A549 (cell line): ENCODE results near the gene ZNF438.

Source experiments
- BCL3 ChIP-seq: fragments of >200 bp; sonication (Bioruptor Twin); formaldehyde crosslinking; IDR thresholded peaks from 3 replicates; pipeline ENCODE4 v1.6.1; 2016
- CTCF ChIP-seq: fragments of >200 bp; sonication (Bioruptor Twin); formaldehyde crosslinking; IDR thresholded peaks from 3 replicates; pipeline ENCODE4 v1.5.1; 2016
- MAFK ChIP-seq: fragments of 450-650 bp; IDR thresholded peaks from 2 replicates; pipeline ENCODE4 v1.6.1; 2014; ENCODE audit not compliant: partially characterized antibody
- MAZ ChIP-seq: fragments of 150-350 bp; IDR thresholded peaks from 2 replicates; pipeline ENCODE4 v1.6.1; 2014; ENCODE audit warnings: antibody characterized with exemption, low read depth, low read length, borderline replicate concordance
- POLR2A ChIP-seq: IDR thresholded peaks from 2 replicates; pipeline ENCODE4 v1.6.1; 2012; ENCODE audit warnings: mild to moderate bottlenecking, low read length
- POLR2AphosphoS2 ChIP-seq: conservative IDR thresholded peaks from 2 replicates; pipeline ENCODE4 v1.6.1; 2012; ENCODE audit warnings: low read length, improper control_type of control experiment, inconsistent platforms
- REST ChIP-seq: fragments of 200-600 bp; sonication (generic); IDR thresholded peaks from 2 replicates; pipeline ENCODE4 v1.6.1; 2016; ENCODE audit warnings: antibody characterized with exemption, mild to moderate bottlenecking, moderate library complexity
- RFX5 ChIP-seq: fragments of 450-650 bp; IDR thresholded peaks from 2 replicates; pipeline ENCODE4 v1.7.1; 2014; ENCODE audit warnings: antibody characterized with exemption, mild to moderate bottlenecking, moderate library complexity

- TF ChIP-seq CTCF (no peak), MAFK (no peak), REST (no peak), POLR2A (no peak), MAZ (no peak), BCL3 (no peak), POLR2AphosphoS2 (no peak), RFX5 (no peak)
These were observed 32.7 kb upstream of the ZNF438 start for GRCh38 chr10:31064348-31064747.
